ENCODE results near the gene LDB2.
A peak's percentile ranks its signal among the peaks of the same experiment; 100 is the strongest.
"Not testable (repeated sequence)": the region's sequence is repeated elsewhere in the genome, so short reads cannot be mapped to it uniquely, and the experiment has no call there.

Gene LDB2

GRCh38 chr4:16897991-16898827, at the start of gene LDB2:
Gene LDB2, minus strand, starts transcription at chr4:16898645.
- no peak for DNase-seq (ENCODE audit: low read depth in 2 of 2)

GRCh38 chr4:16942491-16942890, 44.0 kb upstream of the LDB2 start:
- no peak for DNase-seq (ENCODE audit: low read depth in 2 of 2)

DNA sequence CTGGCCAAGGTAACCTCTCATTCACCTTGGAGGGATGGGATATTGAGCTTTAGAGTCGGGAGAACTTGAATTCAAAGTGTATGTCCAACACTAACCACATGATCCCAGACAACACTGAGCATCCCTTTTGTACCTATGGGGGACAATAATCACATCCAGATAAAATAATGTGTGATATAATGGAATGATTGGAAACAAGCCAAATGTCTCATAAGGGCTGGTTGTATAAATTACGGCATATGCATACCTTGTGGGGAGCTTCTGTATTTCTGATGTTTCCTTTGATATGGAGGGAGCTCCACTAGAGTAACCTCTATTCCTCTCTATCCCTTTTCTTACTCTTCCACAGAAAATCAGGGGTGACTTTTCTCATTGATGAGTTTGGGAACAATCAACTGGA, 40.7 kb upstream of the LDB2 start:
- DNase-seq (ENCODE audit: low read depth in 2 of 2): no peak

DNA sequence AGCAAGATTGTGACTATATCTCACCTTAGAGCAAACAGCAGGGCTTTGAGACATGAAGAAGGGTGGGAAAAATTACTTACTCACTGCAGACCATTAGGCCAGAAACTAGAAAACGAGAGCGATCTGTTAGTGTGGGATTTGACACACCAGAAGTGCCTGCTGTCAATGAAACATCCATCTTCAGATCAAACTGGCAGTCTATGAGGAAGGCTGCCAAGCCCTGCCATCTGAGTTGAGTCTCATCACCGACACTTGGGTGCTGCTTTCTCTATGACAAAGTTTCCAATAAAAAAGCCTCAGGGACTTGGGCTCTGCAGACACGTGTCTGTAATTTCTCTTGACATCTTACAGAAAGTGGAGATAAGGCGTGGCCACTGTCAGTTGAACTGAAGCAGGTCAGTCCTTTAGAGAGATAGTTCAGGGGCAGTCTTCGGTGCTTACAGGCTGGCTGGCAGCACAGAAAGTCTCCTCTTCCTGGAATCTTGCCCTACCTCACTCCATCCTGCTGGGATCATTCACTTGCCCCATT, 40.1 kb upstream of the LDB2 start:
- no peak for DNase-seq (ENCODE audit: low read depth in 2 of 2)

DNA sequence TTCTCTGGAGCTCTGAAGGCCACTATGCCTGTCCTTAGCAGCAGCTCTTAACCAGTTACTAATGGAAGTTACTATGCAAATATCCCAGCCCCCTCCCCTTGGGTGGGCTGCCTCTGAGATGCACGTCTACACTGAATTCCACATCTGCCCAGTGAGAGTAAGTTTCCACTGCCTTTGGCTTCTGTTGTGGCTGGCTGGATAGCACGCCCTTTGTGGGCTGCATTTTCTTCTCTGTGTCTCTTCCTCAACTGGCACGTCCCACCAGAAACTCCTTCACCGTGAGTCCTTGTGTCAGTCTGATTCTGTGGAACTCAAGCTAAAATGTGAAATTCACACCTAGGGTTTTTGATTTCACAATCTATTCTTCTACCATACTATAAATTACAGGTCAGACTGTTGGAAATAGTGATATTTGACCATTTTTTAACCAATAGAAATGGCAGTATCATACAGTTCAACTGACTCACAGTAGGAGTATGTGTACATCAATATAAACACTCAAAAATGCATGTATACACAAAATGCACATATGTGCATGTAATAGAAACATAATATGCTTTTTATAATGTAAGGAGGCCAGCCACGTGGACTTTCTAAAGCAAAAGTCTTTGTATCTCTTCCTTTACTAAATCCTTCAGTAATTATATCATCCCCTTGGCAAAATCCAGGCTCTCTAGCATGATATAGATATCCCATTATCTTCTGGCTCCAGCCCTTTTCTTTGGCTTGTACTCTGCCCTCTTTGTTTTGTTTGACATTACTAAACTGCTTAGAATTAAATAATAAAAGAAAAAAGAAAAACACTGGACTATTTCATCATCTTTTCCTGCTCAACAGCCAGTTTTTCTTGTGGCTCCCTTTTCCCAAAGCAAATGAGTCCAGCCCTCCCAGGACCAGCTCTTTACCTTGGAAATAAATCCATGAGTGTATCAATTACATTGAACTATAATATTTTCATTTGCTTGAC, 33.2 kb upstream of the LDB2 start:
- DNase-seq (ENCODE audit: low read depth in 2 of 2): no peak

DNA sequence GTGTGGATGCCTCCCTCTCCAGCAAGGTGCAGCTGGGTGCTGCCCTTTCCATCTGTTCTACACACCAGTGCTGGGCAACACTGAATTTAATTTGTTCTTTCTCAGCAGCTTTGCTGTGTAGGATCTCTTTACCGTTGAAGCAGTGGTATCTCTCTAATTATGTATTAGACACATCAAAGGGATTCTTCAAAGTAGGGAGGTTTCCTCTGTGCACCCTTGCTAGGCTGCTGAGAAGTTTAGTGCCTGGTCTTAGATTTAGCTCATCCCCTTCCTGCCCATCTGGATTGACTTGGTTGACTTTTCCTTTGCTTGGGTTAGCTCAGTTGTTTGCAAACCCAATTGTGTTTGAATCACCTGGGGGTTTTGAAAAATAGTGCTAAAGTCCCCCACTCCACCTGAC, 27.8 kb upstream of the LDB2 start:
- DNase-seq (ENCODE audit: low read depth in 2 of 2): no peak

GRCh38 chr4:16918716-16919115, 20.3 kb upstream of the LDB2 start:
- not testable (repeated sequence) for DNase-seq (ENCODE audit: low read depth in 2 of 2)

- DNase-seq (ENCODE audit: low read depth in 2 of 2): peak; percentile 45 to 60
Measured at GRCh38 chr4:16916719-16917337, 18.4 kb upstream of the LDB2 start.

- no peak for DNase-seq (ENCODE audit: low read depth in 2 of 2)
Measured at GRCh38 chr4:16916031-16916430, 17.6 kb upstream of the LDB2 start.

DNA sequence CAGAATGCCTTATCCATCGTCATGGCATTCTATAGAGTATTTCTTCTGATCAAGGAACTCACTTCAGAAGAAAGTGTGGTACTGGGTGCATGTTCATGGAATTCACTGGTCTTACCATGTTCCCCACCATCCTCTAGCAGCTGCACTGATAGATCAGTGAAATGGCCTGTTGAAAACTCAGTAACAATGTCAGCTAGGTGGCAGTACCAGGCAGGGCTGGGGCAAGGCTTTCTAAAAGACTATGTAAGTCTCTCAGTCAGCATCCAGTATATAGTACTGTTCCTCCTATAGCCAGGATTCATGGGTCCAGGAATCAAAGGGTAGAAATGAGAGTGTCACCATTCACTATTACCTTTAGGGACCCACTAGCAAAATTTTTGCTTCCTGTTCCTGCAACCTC, 15.8 kb upstream of the LDB2 start:
- DNase-seq (ENCODE audit: low read depth in 2 of 2): no peak

GRCh38 chr4:16912896-16913295, 14.5 kb upstream of the LDB2 start:
- DNase-seq (ENCODE audit: low read depth in 2 of 2): no peak

GRCh38 chr4:16909281-16909680, 10.8 kb upstream of the LDB2 start:
- no peak for DNase-seq (ENCODE audit: low read depth in 2 of 2)

- DNase-seq (ENCODE audit: low read depth in 2 of 2): no peak
Measured at GRCh38 chr4:16908377-16909021, 10.1 kb upstream of the LDB2 start.

GRCh38 chr4:16900325-16900724, 1.9 kb upstream of the LDB2 start:
- no peak for DNase-seq (ENCODE audit: low read depth in 2 of 2)

GRCh38 chr4:16896881-16897750, 1.3 kb downstream of the LDB2 start:
- no peak for DNase-seq (ENCODE audit: low read depth in 2 of 2)

DNA sequence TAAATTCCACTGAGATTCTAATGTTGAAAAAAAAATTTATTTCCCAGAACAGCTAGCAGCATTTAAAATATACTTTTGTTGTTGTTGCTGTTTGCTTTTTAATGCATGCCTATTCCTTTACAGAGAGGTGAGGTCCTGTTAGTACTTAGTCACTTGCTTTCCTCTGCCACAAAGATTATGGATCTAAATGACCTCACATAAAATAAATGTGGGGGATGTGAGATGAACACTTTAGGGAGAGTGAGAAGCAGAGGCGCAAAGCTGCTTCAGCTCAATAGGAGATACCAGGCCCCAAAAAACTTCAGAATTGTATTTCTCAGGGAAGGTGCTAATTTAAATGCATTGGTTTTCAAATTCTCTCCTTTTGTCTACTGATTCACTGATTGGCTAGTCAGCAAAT, 4.0 kb downstream of the LDB2 start:
- DNase-seq (ENCODE audit: low read depth in 2 of 2): no peak

GRCh38 chr4:16893141-16893651, 5.2 kb downstream of the LDB2 start:
- DNase-seq (ENCODE audit: low read depth in 2 of 2): no peak

- no peak for DNase-seq (ENCODE audit: low read depth in 2 of 2)
Measured at GRCh38 chr4:16890651-16891050, 7.8 kb downstream of the LDB2 start.

DNA sequence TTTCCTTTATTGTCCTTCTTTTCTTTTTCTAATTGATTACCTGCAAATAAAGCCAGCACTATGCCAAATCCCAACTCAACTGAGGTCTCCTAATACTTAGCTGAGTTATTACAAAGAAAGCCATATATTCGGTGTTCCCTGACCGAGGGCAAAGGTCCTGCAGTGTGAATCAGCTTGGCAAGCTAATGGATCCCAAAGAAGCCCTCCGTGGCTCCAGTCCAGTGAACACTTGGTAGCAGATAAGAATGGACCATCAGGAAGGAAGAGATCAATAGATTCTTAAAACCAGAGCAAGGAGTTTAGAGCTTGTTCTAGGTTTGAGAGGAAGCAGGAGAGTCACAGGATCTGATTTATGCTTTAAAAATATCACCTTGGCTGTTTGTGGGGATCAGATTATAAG, 8.5 kb downstream of the LDB2 start:
- no peak for DNase-seq (ENCODE audit: low read depth in 2 of 2)

GRCh38 chr4:16887887-16888286, 10.6 kb downstream of the LDB2 start:
- no peak for DNase-seq (ENCODE audit: low read depth in 2 of 2)
